Measurements from ENCODE around the gene CMIP. TPM values are rescaled to one million over a fixed set of nuclear protein-coding genes. Genes with fewer than 3 reads are reported as not detected.

Gene CMIP
- total RNA-seq, 1 experiment from 2014 or later, result 48.2 TPM

DNA sequence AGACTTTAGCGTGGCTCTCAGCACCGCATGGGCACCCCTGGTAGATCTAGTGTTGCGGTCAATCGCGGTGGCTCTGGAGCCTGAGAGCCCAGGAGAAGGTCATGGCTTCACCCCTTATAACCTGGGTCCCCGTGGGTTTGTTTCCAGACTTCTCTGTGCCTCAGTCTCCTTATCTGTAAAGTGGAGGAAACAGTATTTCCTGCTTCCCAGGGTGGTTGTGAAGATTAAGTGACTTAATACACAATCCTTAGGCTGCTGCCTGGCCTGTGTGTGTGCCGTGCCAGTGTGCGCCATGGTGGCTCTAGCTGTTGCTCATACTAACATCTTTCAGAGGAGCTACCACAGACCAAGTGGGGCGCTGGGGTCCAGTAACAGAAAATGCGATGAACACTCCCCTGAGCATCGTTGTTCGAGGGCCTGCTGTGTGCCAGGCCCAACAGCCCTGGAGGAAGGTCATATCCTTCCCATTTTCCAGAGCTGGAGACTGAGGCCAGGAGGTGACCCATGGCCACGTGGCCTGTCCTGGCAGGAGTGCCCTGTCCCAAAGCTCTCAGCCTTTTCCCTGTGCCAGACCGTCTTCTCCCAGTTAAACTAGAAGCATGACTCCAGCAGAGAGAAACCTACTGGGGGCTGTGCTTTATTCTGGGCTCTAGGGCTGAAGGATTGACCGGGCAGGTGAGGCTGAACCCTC lies 70.1 kb downstream of the CMIP start:
- Histone ChIP-seq H3T11ph (ENCODE audit: low read length) (no peak overlapping the region), H3K9ac (ENCODE audit: extremely low read depth, insufficient read length, low read length) (no peak overlapping the region), H3K18ac (ENCODE audit: insufficient read length, low read depth, low read length) (no peak overlapping the region), H3K9me3 (ENCODE audit: control insufficient read depth, low read depth, low read length) (no peaks in the 10 kb centered on the region), H4K20me1 (ENCODE audit: control insufficient read depth, insufficient read depth, insufficient read length) (no peaks in the 10 kb centered on the region), H4K5ac (ENCODE audit: insufficient read length, low read depth, low read length) (no peak overlapping the region), H4K91ac (ENCODE audit: insufficient read length, low read depth, low read length) (no peak overlapping the region), H2BK120ac (ENCODE audit: low read depth, low read length, poor library complexity, severe bottlenecking) (no peak overlapping the region), H2BK12ac (ENCODE audit: insufficient read length, low read depth, low read length) (no peak overlapping the region), H2BK20ac (ENCODE audit: low read depth, low read length, poor library complexity, severe bottlenecking) (no peak overlapping the region), H3K27ac (ENCODE audit: insufficient read length, low read depth, low read length) (no peak overlapping the region), H3K4me1 (ENCODE audit: insufficient read depth, low read length) (no peaks in the 10 kb centered on the region; the same call in 1 of the 2 replicates), H3K27me3 (ENCODE audit: insufficient read depth, low read length) (no peaks in the 10 kb centered on the region), H4K8ac (replicated peaks; ENCODE audit: insufficient read length, low read depth, low read length) (no peak overlapping the region), H3K14ac (ENCODE audit: insufficient read depth, low read length) (no peak overlapping the region), H3K4ac (ENCODE audit: low read depth, low read length) (no peak overlapping the region), H2BK15ac (ENCODE audit: low read depth, low read length) (no peak overlapping the region), H3K79me2 (ENCODE audit: insufficient read depth, low read length) (peaks cover 4% of the 10 kb centered on the region; the same call in 1 of the 2 replicates), H2AFZ (ENCODE audit: low read length) (no peak overlapping the region), H2AK5ac (ENCODE audit: insufficient read length, low read length) (no peak overlapping the region), H3K4me2 (ENCODE audit: insufficient read depth, insufficient read length, low read length) (no peak overlapping the region), H3K56ac (ENCODE audit: insufficient read length, low read depth, low read length) (no peak overlapping the region), H3K23ac (ENCODE audit: insufficient read length, low read depth, low read length) (no peak overlapping the region), H2BK5ac (ENCODE audit: insufficient read length, low read length) (no peak overlapping the region), H3K23me2 (ENCODE audit: insufficient read length, low read depth, low read length, poor library complexity, severe bottlenecking) (no peaks in the 10 kb centered on the region), H3K79me1 (ENCODE audit: insufficient read depth, low read depth, low read length, poor library complexity, severe bottlenecking) (peaks cover 16% of the 10 kb centered on the region)
- peaks cover 22 to 28% of the 10 kb centered on the region in 2 experiments for H3K4me1 Mint-ChIP-seq
- TF ChIP-seq, protein P1, sequence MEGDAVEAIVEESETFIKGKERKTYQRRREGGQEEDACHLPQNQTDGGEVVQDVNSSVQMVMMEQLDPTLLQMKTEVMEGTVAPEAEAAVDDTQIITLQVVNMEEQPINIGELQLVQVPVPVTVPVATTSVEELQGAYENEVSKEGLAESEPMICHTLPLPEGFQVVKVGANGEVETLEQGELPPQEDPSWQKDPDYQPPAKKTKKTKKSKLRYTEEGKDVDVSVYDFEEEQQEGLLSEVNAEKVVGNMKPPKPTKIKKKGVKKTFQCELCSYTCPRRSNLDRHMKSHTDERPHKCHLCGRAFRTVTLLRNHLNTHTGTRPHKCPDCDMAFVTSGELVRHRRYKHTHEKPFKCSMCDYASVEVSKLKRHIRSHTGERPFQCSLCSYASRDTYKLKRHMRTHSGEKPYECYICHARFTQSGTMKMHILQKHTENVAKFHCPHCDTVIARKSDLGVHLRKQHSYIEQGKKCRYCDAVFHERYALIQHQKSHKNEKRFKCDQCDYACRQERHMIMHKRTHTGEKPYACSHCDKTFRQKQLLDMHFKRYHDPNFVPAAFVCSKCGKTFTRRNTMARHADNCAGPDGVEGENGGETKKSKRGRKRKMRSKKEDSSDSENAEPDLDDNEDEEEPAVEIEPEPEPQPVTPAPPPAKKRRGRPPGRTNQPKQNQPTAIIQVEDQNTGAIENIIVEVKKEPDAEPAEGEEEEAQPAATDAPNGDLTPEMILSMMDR (conservative IDR thresholded peaks at IDR 0.05), result no peak
- H3K27ac Mint-ChIP-seq, result peak overlapping the region in 1 of 3 experiments; percentile 49; a peak in 1 of 7 replicates
- H3K27me3 Mint-ChIP-seq (ENCODE audit: low read depth), result no peaks in the 10 kb centered on the region
- no peaks in the 10 kb centered on the region for H3K9me3 Mint-ChIP-seq
- no CpG with 5 or more reads among the region's 15 CpGs for WGBS (ENCODE audit: extremely low coverage, insufficient read length, low lambda C conversion rate)
- DNase-seq, result no peak
- peaks cover 19 to 27% (median 20%) of the 10 kb centered on the region in 3 experiments for H3K36me3 Mint-ChIP-seq (ENCODE audit: insufficient read depth in 1 of 3, low read depth in 3 of 3)
- H3K4me3 Mint-ChIP-seq, result no peak overlapping the region

All from H9 (cell line).